Measurements from ENCODE around the gene TAF3. TPM values are rescaled to one million over a fixed set of nuclear protein-coding genes. Genes with fewer than 3 reads are reported as not detected.

Gene TAF3
- total RNA-seq, 1 experiment from 2014 or later: 5.5 TPM

GRCh38 chr10:8036506-8037198 is 218.3 kb downstream of the TAF3 start:
- TF ChIP-seq REST (IDR thresholded peaks at IDR 0.05; ENCODE audit: insufficient read depth in 1 of 2, low read depth in 2 of 2, low read length in 1 of 2) (no peak), TCF7L2 (IDR thresholded peaks at IDR 0.05; ENCODE audit: low read depth, low read length) (no peak), SIN3A (IDR thresholded peaks at IDR 0.05; ENCODE audit: borderline replicate concordance, insufficient read depth, low read depth, low read length) (no peak), CTCF (IDR thresholded peaks at IDR 0.05) (no peak), POLR2AphosphoS5 (IDR thresholded peaks at IDR 0.05; ENCODE audit: low read depth, low read length) (no peak)
- BruUV-seq (replicated peaks): no TSS peak

GRCh38 chr10:8037199-8037801 is 219.0 kb downstream of the TAF3 start:
- Histone ChIP-seq H3K27ac (ENCODE audit: low read length) (no peak overlapping the region), H3K36me3 (ENCODE audit: control insufficient read depth, insufficient read depth, low read length) (no peaks in the 10 kb centered on the region), H3K9me3 (ENCODE audit: control insufficient read depth, insufficient read depth, low read depth, low read length) (no peaks in the 10 kb centered on the region), H3K4me3 (ENCODE audit: low read depth in 2 of 2, low read length in 2 of 2) (no peak overlapping the region), H3K4me1 (ENCODE audit: control insufficient read depth, insufficient read depth, low read length) (no peaks in the 10 kb centered on the region), H3K27me3 (ENCODE audit: control insufficient read depth, insufficient read depth, low read length) (no peaks in the 10 kb centered on the region; the same call in 1 of the 2 replicates)
- TF ChIP-seq SIN3A (IDR thresholded peaks at IDR 0.05; ENCODE audit: borderline replicate concordance, insufficient read depth, low read depth, low read length) (no peak), TCF7L2 (IDR thresholded peaks at IDR 0.05; ENCODE audit: low read depth, low read length) (no peak), REST (IDR thresholded peaks at IDR 0.05; ENCODE audit: insufficient read depth in 1 of 2, low read depth in 2 of 2, low read length in 1 of 2) (no peak), POLR2AphosphoS5 (IDR thresholded peaks at IDR 0.05; ENCODE audit: low read depth, low read length) (no peak), CTCF (IDR thresholded peaks at IDR 0.05) (no peak)
- ATAC-seq (no peak), DNase-seq (ENCODE audit: low read depth, low spot score) (no peak)
- BruUV-seq (replicated peaks): no TSS peak
- CTCF ChIA-PET: interaction anchor here (0.6 kb wide), 1 partner anchor 833 kb away, joined by 3 read pairs; no protein-coding TSS in a partner anchor
- POLR2A ChIA-PET: interaction anchor here (0.6 to 0.7 kb wide), 2 partner anchors 16 to 164 kb away, joined by 5 to 7 read pairs; no protein-coding TSS in a partner anchor
- in situ Hi-C loops (cut with HindIII; ENCODE audit: low pct_unique_long_range_greater_than_20kb, low sequenced_read_pairs) (no loop called here), intact Hi-C loops (cut with micrococcal nuclease; ENCODE audit: unreplicated experiment) (no loop called here)

More at GRCh38 chr10:8036506-8037198, 218.3 kb downstream of the TAF3 start:
- H3K27me3 ChIP-seq (ENCODE audit: control insufficient read depth, insufficient read depth, low read length): no peaks in the 10 kb centered on the region; the same call in 1 of the 2 replicates
- in situ Hi-C loops (cut with HindIII; ENCODE audit: low pct_unique_long_range_greater_than_20kb, low sequenced_read_pairs): no loop called here
- no peaks in the 10 kb centered on the region for H3K36me3 ChIP-seq (ENCODE audit: control insufficient read depth, insufficient read depth, low read length)
- ChIA-PET CTCF (interaction anchor here (0.6 kb wide), 1 partner anchor 834 kb away, joined by 3 read pairs; no protein-coding TSS in a partner anchor), POLR2A (interaction anchor here (0.6 to 0.7 kb wide), 2 partner anchors 16 to 164 kb away, joined by 5 to 7 read pairs; no protein-coding TSS in a partner anchor)
- H3K27ac ChIP-seq (ENCODE audit: low read length): no peak overlapping the region
- intact Hi-C loops (cut with micrococcal nuclease; ENCODE audit: unreplicated experiment): no loop called here
- no peak for ATAC-seq
- no peaks in the 10 kb centered on the region for H3K4me1 ChIP-seq (ENCODE audit: control insufficient read depth, insufficient read depth, low read length)
- no peak for DNase-seq (ENCODE audit: low read depth, low spot score)
- no peaks in the 10 kb centered on the region for H3K9me3 ChIP-seq (ENCODE audit: control insufficient read depth, insufficient read depth, low read depth, low read length)
- no peak overlapping the region for H3K4me3 ChIP-seq (ENCODE audit: low read depth in 2 of 2, low read length in 2 of 2)

Measured in Panc1 (cell line).